Endothelial cell of umbilical vein (primary cell): ENCODE results near the gene SWAP70. TPM values are rescaled to one million over a fixed set of nuclear protein-coding genes. Genes with fewer than 3 reads are reported as not detected.

Experiments
- BruUV-seq: library from RNA; stranded (reverse); fragments of 400-500 nt; replicated peaks from 2 replicates; lab custom pipeline; 2021; lab: Mats Ljungman, UMichigan
- CTCF ChIA-PET: fragments of 300-600, 350-600 bp; sonication (Branson Sonifier 250); formaldehyde crosslinking; loops from one replicate; lab custom pipeline; 2021; ENCODE audit warnings: antibody characterized with exemption, inconsistent platforms; lab: Charles Lee
- POLR2A ChIA-PET: fragments of 300-600, 350-600 bp; sonication (Branson Sonifier 250); formaldehyde crosslinking; loops from one replicate; lab custom pipeline; 2021; ENCODE audit warnings: antibody characterized with exemption, inconsistent platforms; lab: Charles Lee
- DNase-seq: peaks from one replicate; pipeline ENCODE4 v3.0.0-alpha.2; 2011; ENCODE audit warnings: low read depth, low spot score
- FAIRE-seq: peaks from 2 replicates; lab custom pipeline; 2011; peaks lifted over from hg19 to GRCh38; lab: Jason Lieb, UNC
- H2AFZ ChIP-seq: 2 replicates; pipeline ENCODE4 v1.6.0; 2012; ENCODE audit warnings: low read depth, low read length, control low read depth, inconsistent platforms
- H3K27ac ChIP-seq: 2 replicates; pipeline ENCODE4 v1.5.1; 2011; ENCODE audit warnings: low read depth, mild to moderate bottlenecking, control low read depth, low read length, moderate library complexity; ENCODE audit not compliant: insufficient read depth
- H3K27me3 ChIP-seq, 2 experiments: 2 replicates each; pipeline versions ENCODE4 v1.6.0 to v1.6.1; 2011; ENCODE audit warnings: low read length in 2 of 2, mixed read lengths in 1 of 2; ENCODE audit not compliant: control insufficient read depth in 2 of 2, insufficient read depth in 2 of 2
- H3K36me3 ChIP-seq, 2 experiments: 2 replicates in 1 of 2; 3 replicates in 1 of 2; pipeline ENCODE4 v1.5.1; 2011; ENCODE audit warnings: low read length in 2 of 2, mild to moderate bottlenecking in 1 of 2, moderate library complexity in 1 of 2; ENCODE audit not compliant: control insufficient read depth in 2 of 2, insufficient read depth in 2 of 2; ENCODE audit errors: extremely low read depth in 1 of 2
- H3K4me1 ChIP-seq: 3 replicates; pipeline ENCODE4 v1.5.1; 2011; ENCODE audit warnings: mild to moderate bottlenecking, low read length; ENCODE audit not compliant: control insufficient read depth, insufficient read depth; ENCODE audit errors: extremely low read depth
- H3K4me2 ChIP-seq: 2 replicates; pipeline ENCODE4 v1.6.1; 2011; ENCODE audit warnings: low read length, control low read depth, mixed read lengths; ENCODE audit not compliant: insufficient read depth
- H3K4me3 ChIP-seq, 3 experiments: fragments of 200-600 bp in 1 of 3; sonication (generic), shearing (Covaris generic) in 1 of 3; replicated peaks in 1 of 3; 2 replicates each; pipeline ENCODE4 v1.5.1; 2011 to 2016; ENCODE audit warnings: control low read depth in 3 of 3, low read length in 3 of 3, mild to moderate bottlenecking in 2 of 3, inconsistent platforms in 1 of 3, low read depth in 1 of 3, moderate library complexity in 1 of 3; ENCODE audit not compliant: insufficient read depth in 1 of 3
- H3K79me2 ChIP-seq: 2 replicates; pipeline ENCODE4 v1.6.0; 2012; ENCODE audit warnings: low read length, inconsistent platforms; ENCODE audit not compliant: control insufficient read depth, insufficient read depth
- H3K9ac ChIP-seq: replicated peaks from 2 replicates; pipeline ENCODE3; 2011; ENCODE audit warnings: low read length, control low read depth; ENCODE audit not compliant: insufficient read depth; ENCODE audit errors: extremely low read depth
- H3K9me1 ChIP-seq: replicated peaks from 3 replicates; pipeline ENCODE4 v1.6.0; 2011; ENCODE audit warnings: mild to moderate bottlenecking, low read length; ENCODE audit not compliant: control insufficient read depth, insufficient read depth; ENCODE audit errors: extremely low read depth
- H3K9me3 ChIP-seq: replicated peaks from 2 replicates; pipeline ENCODE4 v1.5.1; 2012; ENCODE audit warnings: low read length, inconsistent platforms; ENCODE audit not compliant: control insufficient read depth, insufficient read depth
- H4K20me1 ChIP-seq: replicated peaks from 2 replicates; pipeline ENCODE3; 2011; ENCODE audit warnings: mild to moderate bottlenecking, low read length; ENCODE audit not compliant: control insufficient read depth, insufficient read depth; ENCODE audit errors: extremely low read depth
- CTCF ChIP-seq, 2 donors: IDR thresholded peaks; 1 replicate in 1 of 2; 2 replicates in 1 of 2; pipeline ENCODE4 v1.5.1; 2011; ENCODE audit warnings: low read length in 2 of 2, mild to moderate bottlenecking in 2 of 2, moderate library complexity in 2 of 2, control low read depth in 1 of 2, inconsistent platforms in 1 of 2, low read depth in 1 of 2; ENCODE audit not compliant: insufficient read depth in 1 of 2; ENCODE audit errors: extremely low read depth in 1 of 2
- EZH2 ChIP-seq: IDR thresholded peaks from 2 replicates; pipeline ENCODE4 v1.6.1; 2012; ENCODE audit warnings: borderline replicate concordance, low read depth, mild to moderate bottlenecking, moderate library complexity, low read length, inconsistent platforms; ENCODE audit not compliant: severe bottlenecking
- FOS ChIP-seq: IDR thresholded peaks from 2 replicates; pipeline ENCODE4 v1.6.1; 2011; ENCODE audit warnings: mild to moderate bottlenecking, low read length, moderate library complexity, borderline replicate concordance; ENCODE audit not compliant: insufficient read depth
- GATA2 ChIP-seq: IDR thresholded peaks from 2 replicates; pipeline ENCODE4 v1.7.0; 2011; ENCODE audit warnings: low read depth, mild to moderate bottlenecking, moderate library complexity, mixed read lengths, low read length; ENCODE audit not compliant: insufficient read length, insufficient read depth
- JUN ChIP-seq: IDR thresholded peaks from 2 replicates; pipeline ENCODE4 v1.6.1; 2011; ENCODE audit warnings: borderline replicate concordance, low read depth; ENCODE audit not compliant: insufficient read length, insufficient read depth
- POLR2A ChIP-seq: IDR thresholded peaks from 2 replicates; pipeline ENCODE4 v1.6.1; 2012; ENCODE audit warnings: low read depth, mild to moderate bottlenecking, control low read depth, low read length
- POLR2AphosphoS5 ChIP-seq: IDR thresholded peaks from 2 replicates; pipeline ENCODE4 v1.6.1; 2012; ENCODE audit warnings: low read depth, mild to moderate bottlenecking, control low read depth, low read length, moderate library complexity; ENCODE audit not compliant: insufficient read depth
- dilution Hi-C: fragments of 300-500 bp; cut with MboI; formaldehyde crosslinking; loops from one replicate; pipeline ENCODE4 v1.15.0; 2019; ENCODE audit warnings: low sequenced_read_pairs; ENCODE audit not compliant: extremely low pct_ligation_motif_present
- intact Hi-C: fragments of 100-400 bp; cut with micrococcal nuclease; formaldehyde crosslinking; loops from one replicate; pipeline ENCODE4 v1.10.0; 2022
- polyA plus RNA-seq, 4 experiments: library from polyadenylated mRNA; depleted of rRNA in 3 of 4; stranded (reverse) in 3 of 4; unstranded in 1 of 4; fragments of >200 nt; gene quantifications; 2 replicates each; pipeline versions ENCODE4 v1.2.1 to v1.2.3, GENCODE V29; 2011 to 2012; ENCODE audit warnings: missing spikeins in 1 of 4
- total RNA-seq: library from RNA; stranded (reverse); gene quantifications from 2 replicates; pipeline ENCODE4 v1.2.3, GENCODE V29; 2021
- TF ChIP-seq, protein P1 (sequence below): IDR thresholded peaks from 2 replicates; pipeline ENCODE4 v1.6.1; 2011; ENCODE audit not compliant: insufficient read depth, insufficient read length

The SWAP70 gene
- total and polyA plus RNA-seq, 2 donors (not counting 3 experiments of a cell fraction or from before 2014, with no cell fraction given) = 52.5 to 165 TPM

DNA sequence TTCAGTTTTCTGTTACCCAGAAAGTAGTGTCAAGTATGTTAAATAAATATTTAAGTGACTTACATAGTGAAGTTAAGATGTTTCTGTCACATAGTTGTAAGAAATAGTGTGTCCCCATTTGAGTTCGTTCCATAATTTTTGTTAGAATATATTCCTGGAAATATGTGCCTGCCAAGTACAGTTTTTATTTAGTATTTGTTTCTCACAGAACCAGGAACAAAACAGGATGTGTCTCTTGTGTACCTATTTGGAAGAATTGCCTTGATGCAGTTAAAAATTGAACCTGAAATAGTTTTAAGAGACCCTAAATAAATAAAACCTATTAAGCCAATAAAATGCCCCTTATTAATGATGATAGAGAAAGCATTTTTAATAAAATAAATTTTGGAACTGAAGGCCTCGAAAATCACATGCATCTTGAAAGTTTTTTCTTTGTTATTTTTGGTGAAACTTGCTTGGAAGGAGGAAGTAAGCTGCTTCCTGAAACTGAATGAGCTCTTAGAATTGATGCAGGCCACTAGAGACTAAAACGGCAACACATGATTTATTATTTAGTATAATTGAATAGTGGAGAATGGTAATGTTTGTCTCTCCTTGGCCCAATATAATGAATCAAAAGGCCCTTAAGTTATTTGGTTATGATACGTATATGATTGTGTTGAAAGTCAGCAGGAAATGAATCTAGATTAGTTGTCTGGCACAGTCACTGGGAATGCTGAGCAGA is 55.9 kb downstream of the SWAP70 start:
- Histone ChIP-seq H2AFZ (no peak overlapping the region), H4K20me1 (no peaks in the 10 kb centered on the region), H3K4me3 (no peak overlapping the region), H3K4me1 (peaks cover 69% of the 10 kb centered on the region), H3K9me3 (no peaks in the 10 kb centered on the region), H3K9me1 (no peaks in the 10 kb centered on the region), H3K79me2 (peaks cover 50% of the 10 kb centered on the region), H3K36me3 (peaks cover 0 to 7% of the 10 kb centered on the region in 2 experiments), H3K27ac (peak overlapping the region; percentile 94), H3K4me2 (peak overlapping the region; percentile 57), H3K9ac (peak overlapping the region; percentile 79), H3K27me3 (no peaks in the 10 kb centered on the region)
- ChIA-PET POLR2A (interaction anchor here (0.6 to 1.2 kb wide), 4 partner anchors 31 to 146 kb away, joined by 3 to 4 read pairs (median 4); partner anchors contain the start of gene WEE1), CTCF (interaction anchor here (0.9 to 2.0 kb wide), 12 partner anchors 11 to 213 kb away, joined by 3 to 12 read pairs (median 4); no protein-coding TSS in a partner anchor)
- TSS peak; percentile 32 for BruUV-seq
- FAIRE-seq = no peak
- TF ChIP-seq POLR2A (no peak), POLR2AphosphoS5 (peak; percentile 55), EZH2 (no peak), FOS (peak; percentile 35)
- TF ChIP-seq, protein P1, sequence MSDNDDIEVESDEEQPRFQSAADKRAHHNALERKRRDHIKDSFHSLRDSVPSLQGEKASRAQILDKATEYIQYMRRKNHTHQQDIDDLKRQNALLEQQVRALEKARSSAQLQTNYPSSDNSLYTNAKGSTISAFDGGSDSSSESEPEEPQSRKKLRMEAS = no peak
- intact Hi-C loops = loop anchor here (1.0 kb wide), 2 partner anchors 16 to 105 kb away; no protein-coding TSS in a partner anchor
- peak; percentile 95 for DNase-seq
- dilution Hi-C loops = no loop called here

DNA sequence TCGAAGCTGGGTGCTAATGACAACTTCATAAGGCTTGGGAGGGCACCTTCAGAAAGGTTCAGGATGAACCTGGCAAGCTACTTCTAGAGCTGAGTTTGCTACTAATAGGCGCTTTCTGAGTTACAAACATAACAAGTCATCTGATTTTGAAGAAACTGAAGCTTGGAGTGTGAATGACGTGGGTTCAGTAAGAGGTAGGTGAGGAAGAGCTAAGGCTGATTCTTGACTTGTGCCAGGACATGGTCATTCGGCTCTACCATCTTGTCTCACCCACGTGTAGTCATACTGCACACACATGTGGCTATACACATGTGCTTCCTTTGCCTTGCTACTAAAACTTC is 56.4 kb downstream of the SWAP70 start:
- no peaks in the 10 kb centered on the region for H4K20me1 ChIP-seq
- intact Hi-C loops = loop anchor here (1.0 kb wide), 2 partner anchors 17 to 106 kb away; no protein-coding TSS in a partner anchor
- no peaks in the 10 kb centered on the region for H3K27me3 ChIP-seq
- H3K4me2 ChIP-seq = peak overlapping the region; percentile 57
- no peak overlapping the region for H3K4me3 ChIP-seq
- H3K27ac ChIP-seq = peak overlapping the region; percentile 94
- TSS peak; percentile 53 for BruUV-seq
- POLR2A ChIA-PET = interaction anchor here (0.8 to 1.2 kb wide), 3 partner anchors 31 to 43 kb away, joined by 3 to 4 read pairs (median 4); no protein-coding TSS in a partner anchor
- FAIRE-seq = peak; percentile 83
- no peak for DNase-seq
- no peaks in the 10 kb centered on the region for H3K9me3 ChIP-seq
- peaks cover 50% of the 10 kb centered on the region for H3K79me2 ChIP-seq
- TF ChIP-seq POLR2AphosphoS5 (no peak), FOS (no peak), CTCF (IDR thresholded peaks at IDR 0.05; ENCODE audit: extremely low read depth in 1 of 2, insufficient read depth in 1 of 2, low read depth in 1 of 2, low read length in 2 of 2) (no peak), POLR2A (peak; percentile 54), GATA2 (no peak), JUN (no peak)
- TF ChIP-seq, protein P1 = peak; percentile 49
- peaks cover 0 to 7% of the 10 kb centered on the region in 2 experiments for H3K36me3 ChIP-seq
- peaks cover 69% of the 10 kb centered on the region for H3K4me1 ChIP-seq
- H3K9ac ChIP-seq = peak overlapping the region; percentile 79
- CTCF ChIA-PET = interaction anchor here (0.9 to 2.0 kb wide), 12 partner anchors 12 to 214 kb away, joined by 3 to 12 read pairs (median 4); no protein-coding TSS in a partner anchor
- no peak overlapping the region for H2AFZ ChIP-seq
- H3K9me1 ChIP-seq = no peaks in the 10 kb centered on the region
- dilution Hi-C loops = no loop called here
